Measurements from ENCODE around the gene GRK5. TPM values are rescaled to one million over a fixed set of nuclear protein-coding genes. Genes with fewer than 3 reads are reported as not detected.

GRK5 gene
- total RNA-seq, 1 donor from 2014 or later = 2.8 TPM

DNA sequence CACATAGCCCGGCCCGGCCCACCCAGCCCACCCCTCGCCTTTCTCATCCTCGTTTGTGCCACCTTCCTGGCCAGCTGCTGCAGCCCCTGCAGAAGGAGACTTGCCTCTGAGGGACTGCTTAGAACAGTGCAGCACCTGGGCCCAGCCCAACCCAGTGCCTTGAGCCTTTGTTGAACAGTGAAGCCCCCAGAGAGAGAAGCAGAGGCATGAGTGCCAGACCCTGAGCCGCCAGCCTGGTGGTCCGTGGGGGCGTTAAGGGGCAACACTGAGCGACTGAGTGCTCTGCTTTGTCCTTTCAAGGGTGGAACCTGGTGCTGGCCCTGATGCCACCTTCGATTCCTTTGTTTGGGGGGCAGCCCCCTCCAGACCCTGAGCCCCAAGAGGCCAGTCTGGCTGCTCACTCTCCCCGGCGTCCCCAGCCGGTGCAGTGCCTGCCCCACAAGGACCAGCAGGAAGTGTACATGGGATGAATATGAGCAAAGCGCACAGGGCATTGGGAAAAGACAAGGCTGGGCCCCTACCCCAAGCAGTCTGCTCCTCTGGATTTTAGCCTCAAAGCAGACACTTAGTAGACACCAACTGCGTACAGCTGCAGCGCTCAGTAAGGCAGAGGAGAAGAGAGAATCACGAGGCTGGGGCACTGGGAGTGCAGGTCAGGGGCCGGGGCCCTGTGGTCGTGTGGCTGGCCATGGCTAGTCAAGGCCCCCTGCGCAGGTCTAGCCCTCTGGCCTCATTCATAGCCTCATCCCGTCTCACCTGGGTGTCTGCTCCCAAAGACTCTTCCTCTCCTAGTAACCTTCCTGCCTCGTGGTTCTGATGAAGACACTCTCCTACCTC, 239.3 kb downstream of the GRK5 start:
- peaks cover 58% of the 10 kb centered on the region for H3K27me3 ChIP-seq (ENCODE audit: control insufficient read depth, insufficient read depth, low read length)
- no peak overlapping the region for H3K4me3 ChIP-seq (ENCODE audit: low read depth, low read length)
- H3K36me3 ChIP-seq (ENCODE audit: control insufficient read depth, insufficient read depth, low read length) = no peaks in the 10 kb centered on the region
- TF ChIP-seq CTCF (IDR thresholded peaks at IDR 0.05; ENCODE audit: insufficient read depth, low read length, poor library complexity, severe bottlenecking) = no peak
- DNase-seq (ENCODE audit: low read depth) = no peak

DNA sequence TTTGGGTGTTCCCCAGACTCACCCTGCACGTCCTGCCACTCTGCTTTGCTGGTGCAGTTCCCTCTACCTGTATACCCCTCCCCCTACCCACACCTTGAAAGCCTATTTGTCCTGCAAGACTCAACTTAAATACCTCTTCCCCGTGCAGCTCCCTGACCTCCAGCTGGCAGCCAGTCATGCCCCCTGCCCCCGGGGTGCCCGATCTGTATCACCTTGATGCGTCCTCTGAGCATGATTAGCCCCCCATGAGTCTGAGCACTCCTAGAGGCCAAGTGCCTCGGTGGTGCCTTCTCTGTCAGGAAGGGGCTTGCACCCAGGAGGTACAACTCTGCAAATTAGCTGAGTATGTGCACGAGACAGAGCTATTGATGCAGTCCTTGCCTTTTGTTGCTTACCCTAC, 240.1 kb downstream of the GRK5 start:
- TF ChIP-seq CTCF (IDR thresholded peaks at IDR 0.05; ENCODE audit: insufficient read depth, low read length, poor library complexity, severe bottlenecking) = no peak
- Histone ChIP-seq H3K36me3 (ENCODE audit: control insufficient read depth, insufficient read depth, low read length) (no peaks in the 10 kb centered on the region), H3K4me3 (ENCODE audit: low read depth, low read length) (no peak overlapping the region), H3K27me3 (ENCODE audit: control insufficient read depth, insufficient read depth, low read length) (peaks cover 50% of the 10 kb centered on the region)
- DNase-seq (ENCODE audit: low read depth) = no peak

- Histone ChIP-seq H3K4me3 (ENCODE audit: low read depth, low read length) (no peak overlapping the region), H3K27me3 (ENCODE audit: control insufficient read depth, insufficient read depth, low read length) (peaks cover 46% of the 10 kb centered on the region), H3K36me3 (ENCODE audit: control insufficient read depth, insufficient read depth, low read length) (no peaks in the 10 kb centered on the region)
- no peak for TF ChIP-seq CTCF (IDR thresholded peaks at IDR 0.05; ENCODE audit: insufficient read depth, low read length, poor library complexity, severe bottlenecking)
- DNase-seq (ENCODE audit: low read depth) = no peak
Observed at GRCh38 chr10:119447823-119448546, 240.6 kb downstream of the GRK5 start.

DNA sequence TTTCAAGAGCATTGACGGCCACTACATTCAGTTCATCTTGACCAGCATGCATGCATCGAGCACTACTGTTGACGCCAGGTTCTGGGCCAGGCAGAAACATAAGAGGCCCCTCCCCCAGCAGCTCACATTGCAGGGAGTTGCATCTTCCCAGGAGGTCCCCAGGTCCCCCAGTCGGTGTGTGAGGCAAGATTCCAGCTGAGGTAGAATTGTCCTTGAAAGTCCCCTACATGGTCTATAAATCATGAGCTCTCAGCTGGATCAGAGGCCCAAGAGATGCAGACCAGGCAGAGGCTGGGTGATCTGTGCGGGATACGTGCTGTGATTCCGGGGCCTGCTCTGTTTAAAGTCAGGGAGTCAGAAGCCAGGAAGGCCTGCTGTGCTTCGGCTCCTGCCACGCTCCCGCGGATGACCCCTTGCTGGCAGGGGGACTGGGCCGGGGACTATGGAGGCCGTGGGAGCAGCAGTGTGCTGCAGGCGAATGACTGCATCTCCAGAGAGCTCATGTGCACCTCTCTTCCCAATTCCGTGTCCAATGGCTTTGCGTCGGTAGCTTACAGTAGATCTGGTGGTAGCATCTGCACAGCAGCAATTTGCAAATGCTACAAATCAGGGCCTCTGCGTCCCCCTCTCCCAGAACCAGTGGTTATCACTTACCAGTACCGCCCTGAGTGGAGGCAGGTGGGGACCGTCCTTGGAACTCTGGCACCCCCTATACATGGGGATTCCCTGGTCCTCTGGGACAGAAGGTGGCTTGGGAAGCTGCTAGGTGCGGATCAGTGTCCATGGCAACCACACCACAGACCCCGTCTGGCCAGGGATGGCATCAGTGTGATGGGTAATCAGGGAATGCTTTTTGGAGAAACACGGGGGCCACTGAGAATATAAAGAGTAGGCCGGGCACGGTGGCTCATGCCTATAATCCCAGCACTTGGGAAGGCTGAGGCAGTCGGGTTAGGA, 241.5 kb downstream of the GRK5 start:
- DNase-seq (ENCODE audit: low read depth) = no peak
- TF ChIP-seq CTCF (IDR thresholded peaks at IDR 0.05; ENCODE audit: insufficient read depth, low read length, poor library complexity, severe bottlenecking) = no peak
- no peak overlapping the region for H3K4me3 ChIP-seq (ENCODE audit: low read depth, low read length)
- H3K27me3 ChIP-seq (ENCODE audit: control insufficient read depth, insufficient read depth, low read length) = peaks cover 37% of the 10 kb centered on the region
- no peaks in the 10 kb centered on the region for H3K36me3 ChIP-seq (ENCODE audit: control insufficient read depth, insufficient read depth, low read length)

DNA sequence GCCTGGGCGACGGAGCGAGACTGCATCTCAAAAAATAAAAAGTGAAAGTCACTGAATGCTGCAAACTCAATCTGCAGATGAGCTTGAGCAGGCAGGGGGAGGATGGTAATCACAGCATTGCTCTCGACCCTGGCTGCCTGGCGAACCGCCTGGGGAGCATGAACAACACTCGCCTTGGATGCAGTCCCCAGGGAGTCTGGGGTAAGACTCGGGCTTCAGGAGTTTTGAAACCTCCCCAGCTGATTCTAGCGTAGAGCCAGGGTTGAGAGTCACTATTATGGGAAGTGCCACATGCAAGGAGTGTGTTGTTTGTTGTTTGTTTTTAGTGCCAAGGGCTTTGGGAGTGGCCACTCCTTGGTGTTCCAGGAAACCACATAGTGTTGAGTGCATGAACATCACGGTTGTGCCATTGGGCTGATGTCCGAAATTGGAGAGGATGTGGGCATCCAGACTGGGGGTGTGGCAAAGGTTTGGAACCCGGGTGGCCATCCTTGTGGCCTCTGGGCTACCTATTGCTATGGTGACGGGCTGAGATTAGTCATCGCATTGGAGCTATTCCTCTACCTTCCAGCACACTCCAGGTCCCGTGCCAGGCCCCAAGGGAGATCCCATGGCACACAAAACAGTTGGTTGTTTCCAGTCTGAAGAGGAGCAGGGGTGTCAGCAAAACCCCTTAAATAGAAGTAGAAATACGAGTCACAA, 242.5 kb downstream of the GRK5 start:
- H3K36me3 ChIP-seq (ENCODE audit: control insufficient read depth, insufficient read depth, low read length) = no peaks in the 10 kb centered on the region
- peaks cover 30% of the 10 kb centered on the region for H3K27me3 ChIP-seq (ENCODE audit: control insufficient read depth, insufficient read depth, low read length)
- no peak for DNase-seq (ENCODE audit: low read depth)
- no peak for TF ChIP-seq CTCF (IDR thresholded peaks at IDR 0.05; ENCODE audit: insufficient read depth, low read length, poor library complexity, severe bottlenecking)
- no peak overlapping the region for H3K4me3 ChIP-seq (ENCODE audit: low read depth, low read length)
